K562 (cell line): ENCODE results near the gene CFAP73. TPM values are rescaled to one million over a fixed set of nuclear protein-coding genes. Genes with fewer than 3 reads are reported as not detected.

Experiments used
- ETV5 ChIP-seq: sonication (generic); formaldehyde crosslinking; IDR thresholded peaks from 2 replicates; pipeline ENCODE4 v1.4.0; 2020; ENCODE audit warnings: low read depth, mild to moderate bottlenecking, missing genetic modification reagents
- RBM25 ChIP-seq: fragments of 200-400 bp; formaldehyde crosslinking; IDR thresholded peaks from 2 replicates; pipeline ENCODE4 v1.6.1; 2018; ENCODE audit warnings: low read length, low read depth, moderate library complexity; ENCODE audit not compliant: severe bottlenecking
- TCF3 ChIP-seq: sonication (generic); formaldehyde crosslinking; IDR thresholded peaks from 2 replicates; pipeline ENCODE4 v1.4.0; 2020; ENCODE audit warnings: mild to moderate bottlenecking, missing genetic modification reagents
- TOE1 ChIP-seq, 2 experiments: fragments of 450-650 bp in 1 of 2; sonication (generic) in 1 of 2; formaldehyde crosslinking in 1 of 2; IDR thresholded peaks; 2 replicates each; pipeline versions ENCODE4 v1.7.1 to v1.8.0; 2016 to 2022; ENCODE audit warnings: borderline replicate concordance in 2 of 2, mild to moderate bottlenecking in 2 of 2, antibody characterized with exemption in 1 of 2, inconsistent platforms in 1 of 2, low read depth in 1 of 2, missing genetic modification reagents in 1 of 2, moderate library complexity in 1 of 2
- ZNF408 ChIP-seq: fragments of 250-450 bp; sonication (Bioruptor Pico); IDR thresholded peaks from 2 replicates; pipeline ENCODE4 v1.4.0; 2020; ENCODE audit warnings: low read depth, mild to moderate bottlenecking, moderate library complexity
- ZNF431 ChIP-seq: sonication (generic); formaldehyde crosslinking; IDR thresholded peaks from 2 replicates; pipeline ENCODE4 v1.8.0; 2022; ENCODE audit warnings: mild to moderate bottlenecking, missing genetic modification reagents
- ZNF561 ChIP-seq: fragments of 450-650 bp; formaldehyde crosslinking; conservative IDR thresholded peaks from 2 replicates; pipeline ENCODE4 v1.4.0; 2020; ENCODE audit warnings: mild to moderate bottlenecking, moderate library complexity
- polyA plus RNA-seq, 8 experiments: library from polyadenylated mRNA; depleted of rRNA in 4 of 8; stranded (reverse) in 5 of 8; unstranded in 3 of 8; fragments of >200 nt; fragmentation: Nextera tagmentation in 2 of 8; fragmentation: Illumina TruSeq in 1 of 8; extraction: Ambion mirVana in 2 of 8; extraction: Trizol in 1 of 8; gene quantifications; 2 replicates each; pipeline versions ENCODE4 v1.2.1 to v1.2.3, GENCODE V29; 2011 to 2014; ENCODE audit warnings: inconsistent platforms in 1 of 8, missing spikeins in 1 of 8
- total RNA-seq, 7 experiments: library from RNA; depleted of rRNA in 6 of 7; stranded (reverse); fragments of >200 nt in 6 of 7; fragmentation: Illumina TruSeq in 2 of 7; extraction: Trizol in 2 of 7; gene quantifications; 2 replicates each; pipeline versions ENCODE4 v1.2.1 to v1.2.3, GENCODE V29; 2011 to 2021; ENCODE audit warnings: low replicate concordance in 1 of 7
- TF ChIP-seq, protein P1 (sequence below): sonication (generic); formaldehyde crosslinking; IDR thresholded peaks from 2 replicates; pipeline ENCODE4 v1.8.0; 2022; ENCODE audit warnings: mild to moderate bottlenecking, low read depth, missing genetic modification reagents
- TF ChIP-seq, protein P2 (sequence below), 3 experiments: IDR thresholded peaks in 2 of 3; conservative IDR thresholded peaks in 1 of 3; 2 replicates each; pipeline ENCODE4 v1.5.1; 2011 to 2012; ENCODE audit warnings: low read length in 3 of 3, mild to moderate bottlenecking in 3 of 3, control low read depth in 2 of 3, improper control_type of control experiment in 1 of 3, inconsistent platforms in 1 of 3, low read depth in 1 of 3, mixed read lengths in 1 of 3, moderate library complexity in 1 of 3; ENCODE audit not compliant: insufficient read depth in 2 of 3
- TF ChIP-seq, protein P3 (sequence below): fragments of 450-650 bp; IDR thresholded peaks from 2 replicates; pipeline ENCODE4 v1.6.1; 2016; ENCODE audit warnings: mild to moderate bottlenecking, moderate library complexity

CFAP73 gene
- total and polyA plus RNA-seq, 9 of the 15 experiments (the other 6 are each of a cell fraction or from before 2014, with no cell fraction given), result not detected

DNA sequence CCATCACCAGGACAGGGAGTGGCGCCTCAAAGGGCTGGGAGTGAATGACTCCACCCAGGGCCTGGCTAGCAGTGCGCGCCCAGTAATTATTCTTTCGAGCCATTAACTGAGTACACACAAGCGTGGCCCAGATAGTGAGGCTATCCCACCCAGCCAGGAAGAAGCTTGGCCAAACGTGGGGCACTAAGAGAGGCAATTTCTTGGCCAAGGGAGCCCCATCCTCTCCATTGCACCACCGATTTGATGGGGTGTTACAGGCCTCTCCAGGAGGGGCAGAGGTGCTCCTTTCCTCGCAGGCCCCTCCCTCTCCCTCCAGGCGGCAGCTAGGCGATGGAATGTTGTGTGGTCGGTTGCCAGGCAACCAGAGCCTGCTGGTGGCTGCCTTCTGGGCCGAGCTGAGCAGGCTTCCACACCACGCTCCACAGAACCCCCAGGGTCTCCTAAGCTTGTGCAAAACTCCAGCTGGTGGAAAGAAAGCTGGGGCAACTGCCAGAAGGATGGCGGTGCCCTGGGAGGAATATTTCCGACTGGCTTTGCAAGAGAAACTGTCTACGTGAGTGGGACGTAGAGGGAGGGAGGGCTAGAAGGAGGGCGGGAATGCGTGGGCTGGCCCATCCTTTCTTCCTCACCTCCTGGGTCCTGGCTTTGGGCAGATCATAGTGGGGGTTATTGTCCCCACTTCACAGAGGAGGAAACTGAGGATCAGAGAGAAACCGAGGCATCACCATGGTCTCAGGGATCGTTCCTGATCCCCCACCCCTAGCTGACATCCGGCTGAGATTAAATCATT lies at the start of gene CFAP73 (continued):
- TF ChIP-seq RBM25 (peak; percentile 14), ZNF431 (CRISPR knock-in tag) (no peak), ETV5 (CRISPR knock-in tag) (no peak), TOE1 (IDR thresholded peaks at IDR 0.05; ENCODE audit: borderline replicate concordance) (no peak), TOE1 (CRISPR knock-in tag; IDR thresholded peaks at IDR 0.05; ENCODE audit: borderline replicate concordance, low read depth) (no peak), ZNF561 (no peak), TCF3 (CRISPR knock-in tag) (no peak), ZNF408 (CRISPR knock-in tag) (no peak)
- TF ChIP-seq, protein P1, sequence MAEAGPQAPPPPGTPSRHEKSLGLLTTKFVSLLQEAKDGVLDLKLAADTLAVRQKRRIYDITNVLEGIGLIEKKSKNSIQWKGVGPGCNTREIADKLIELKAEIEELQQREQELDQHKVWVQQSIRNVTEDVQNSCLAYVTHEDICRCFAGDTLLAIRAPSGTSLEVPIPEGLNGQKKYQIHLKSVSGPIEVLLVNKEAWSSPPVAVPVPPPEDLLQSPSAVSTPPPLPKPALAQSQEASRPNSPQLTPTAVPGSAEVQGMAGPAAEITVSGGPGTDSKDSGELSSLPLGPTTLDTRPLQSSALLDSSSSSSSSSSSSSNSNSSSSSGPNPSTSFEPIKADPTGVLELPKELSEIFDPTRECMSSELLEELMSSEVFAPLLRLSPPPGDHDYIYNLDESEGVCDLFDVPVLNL (CRISPR knock-in tag), result no peak
- TF ChIP-seq, protein P2, sequence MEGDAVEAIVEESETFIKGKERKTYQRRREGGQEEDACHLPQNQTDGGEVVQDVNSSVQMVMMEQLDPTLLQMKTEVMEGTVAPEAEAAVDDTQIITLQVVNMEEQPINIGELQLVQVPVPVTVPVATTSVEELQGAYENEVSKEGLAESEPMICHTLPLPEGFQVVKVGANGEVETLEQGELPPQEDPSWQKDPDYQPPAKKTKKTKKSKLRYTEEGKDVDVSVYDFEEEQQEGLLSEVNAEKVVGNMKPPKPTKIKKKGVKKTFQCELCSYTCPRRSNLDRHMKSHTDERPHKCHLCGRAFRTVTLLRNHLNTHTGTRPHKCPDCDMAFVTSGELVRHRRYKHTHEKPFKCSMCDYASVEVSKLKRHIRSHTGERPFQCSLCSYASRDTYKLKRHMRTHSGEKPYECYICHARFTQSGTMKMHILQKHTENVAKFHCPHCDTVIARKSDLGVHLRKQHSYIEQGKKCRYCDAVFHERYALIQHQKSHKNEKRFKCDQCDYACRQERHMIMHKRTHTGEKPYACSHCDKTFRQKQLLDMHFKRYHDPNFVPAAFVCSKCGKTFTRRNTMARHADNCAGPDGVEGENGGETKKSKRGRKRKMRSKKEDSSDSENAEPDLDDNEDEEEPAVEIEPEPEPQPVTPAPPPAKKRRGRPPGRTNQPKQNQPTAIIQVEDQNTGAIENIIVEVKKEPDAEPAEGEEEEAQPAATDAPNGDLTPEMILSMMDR (IDR thresholded peaks at IDR 0.05 in 2 of 3, conservative IDR thresholded peaks at IDR 0.05 in 1 of 3; ENCODE audit: insufficient read depth in 2 of 3, low read depth in 1 of 3, low read length in 3 of 3), result 0 out of 6 replicates have a peak, but pooled peaks of 1 of the 3 experiments have one; percentile 2
- TF ChIP-seq, protein P3, sequence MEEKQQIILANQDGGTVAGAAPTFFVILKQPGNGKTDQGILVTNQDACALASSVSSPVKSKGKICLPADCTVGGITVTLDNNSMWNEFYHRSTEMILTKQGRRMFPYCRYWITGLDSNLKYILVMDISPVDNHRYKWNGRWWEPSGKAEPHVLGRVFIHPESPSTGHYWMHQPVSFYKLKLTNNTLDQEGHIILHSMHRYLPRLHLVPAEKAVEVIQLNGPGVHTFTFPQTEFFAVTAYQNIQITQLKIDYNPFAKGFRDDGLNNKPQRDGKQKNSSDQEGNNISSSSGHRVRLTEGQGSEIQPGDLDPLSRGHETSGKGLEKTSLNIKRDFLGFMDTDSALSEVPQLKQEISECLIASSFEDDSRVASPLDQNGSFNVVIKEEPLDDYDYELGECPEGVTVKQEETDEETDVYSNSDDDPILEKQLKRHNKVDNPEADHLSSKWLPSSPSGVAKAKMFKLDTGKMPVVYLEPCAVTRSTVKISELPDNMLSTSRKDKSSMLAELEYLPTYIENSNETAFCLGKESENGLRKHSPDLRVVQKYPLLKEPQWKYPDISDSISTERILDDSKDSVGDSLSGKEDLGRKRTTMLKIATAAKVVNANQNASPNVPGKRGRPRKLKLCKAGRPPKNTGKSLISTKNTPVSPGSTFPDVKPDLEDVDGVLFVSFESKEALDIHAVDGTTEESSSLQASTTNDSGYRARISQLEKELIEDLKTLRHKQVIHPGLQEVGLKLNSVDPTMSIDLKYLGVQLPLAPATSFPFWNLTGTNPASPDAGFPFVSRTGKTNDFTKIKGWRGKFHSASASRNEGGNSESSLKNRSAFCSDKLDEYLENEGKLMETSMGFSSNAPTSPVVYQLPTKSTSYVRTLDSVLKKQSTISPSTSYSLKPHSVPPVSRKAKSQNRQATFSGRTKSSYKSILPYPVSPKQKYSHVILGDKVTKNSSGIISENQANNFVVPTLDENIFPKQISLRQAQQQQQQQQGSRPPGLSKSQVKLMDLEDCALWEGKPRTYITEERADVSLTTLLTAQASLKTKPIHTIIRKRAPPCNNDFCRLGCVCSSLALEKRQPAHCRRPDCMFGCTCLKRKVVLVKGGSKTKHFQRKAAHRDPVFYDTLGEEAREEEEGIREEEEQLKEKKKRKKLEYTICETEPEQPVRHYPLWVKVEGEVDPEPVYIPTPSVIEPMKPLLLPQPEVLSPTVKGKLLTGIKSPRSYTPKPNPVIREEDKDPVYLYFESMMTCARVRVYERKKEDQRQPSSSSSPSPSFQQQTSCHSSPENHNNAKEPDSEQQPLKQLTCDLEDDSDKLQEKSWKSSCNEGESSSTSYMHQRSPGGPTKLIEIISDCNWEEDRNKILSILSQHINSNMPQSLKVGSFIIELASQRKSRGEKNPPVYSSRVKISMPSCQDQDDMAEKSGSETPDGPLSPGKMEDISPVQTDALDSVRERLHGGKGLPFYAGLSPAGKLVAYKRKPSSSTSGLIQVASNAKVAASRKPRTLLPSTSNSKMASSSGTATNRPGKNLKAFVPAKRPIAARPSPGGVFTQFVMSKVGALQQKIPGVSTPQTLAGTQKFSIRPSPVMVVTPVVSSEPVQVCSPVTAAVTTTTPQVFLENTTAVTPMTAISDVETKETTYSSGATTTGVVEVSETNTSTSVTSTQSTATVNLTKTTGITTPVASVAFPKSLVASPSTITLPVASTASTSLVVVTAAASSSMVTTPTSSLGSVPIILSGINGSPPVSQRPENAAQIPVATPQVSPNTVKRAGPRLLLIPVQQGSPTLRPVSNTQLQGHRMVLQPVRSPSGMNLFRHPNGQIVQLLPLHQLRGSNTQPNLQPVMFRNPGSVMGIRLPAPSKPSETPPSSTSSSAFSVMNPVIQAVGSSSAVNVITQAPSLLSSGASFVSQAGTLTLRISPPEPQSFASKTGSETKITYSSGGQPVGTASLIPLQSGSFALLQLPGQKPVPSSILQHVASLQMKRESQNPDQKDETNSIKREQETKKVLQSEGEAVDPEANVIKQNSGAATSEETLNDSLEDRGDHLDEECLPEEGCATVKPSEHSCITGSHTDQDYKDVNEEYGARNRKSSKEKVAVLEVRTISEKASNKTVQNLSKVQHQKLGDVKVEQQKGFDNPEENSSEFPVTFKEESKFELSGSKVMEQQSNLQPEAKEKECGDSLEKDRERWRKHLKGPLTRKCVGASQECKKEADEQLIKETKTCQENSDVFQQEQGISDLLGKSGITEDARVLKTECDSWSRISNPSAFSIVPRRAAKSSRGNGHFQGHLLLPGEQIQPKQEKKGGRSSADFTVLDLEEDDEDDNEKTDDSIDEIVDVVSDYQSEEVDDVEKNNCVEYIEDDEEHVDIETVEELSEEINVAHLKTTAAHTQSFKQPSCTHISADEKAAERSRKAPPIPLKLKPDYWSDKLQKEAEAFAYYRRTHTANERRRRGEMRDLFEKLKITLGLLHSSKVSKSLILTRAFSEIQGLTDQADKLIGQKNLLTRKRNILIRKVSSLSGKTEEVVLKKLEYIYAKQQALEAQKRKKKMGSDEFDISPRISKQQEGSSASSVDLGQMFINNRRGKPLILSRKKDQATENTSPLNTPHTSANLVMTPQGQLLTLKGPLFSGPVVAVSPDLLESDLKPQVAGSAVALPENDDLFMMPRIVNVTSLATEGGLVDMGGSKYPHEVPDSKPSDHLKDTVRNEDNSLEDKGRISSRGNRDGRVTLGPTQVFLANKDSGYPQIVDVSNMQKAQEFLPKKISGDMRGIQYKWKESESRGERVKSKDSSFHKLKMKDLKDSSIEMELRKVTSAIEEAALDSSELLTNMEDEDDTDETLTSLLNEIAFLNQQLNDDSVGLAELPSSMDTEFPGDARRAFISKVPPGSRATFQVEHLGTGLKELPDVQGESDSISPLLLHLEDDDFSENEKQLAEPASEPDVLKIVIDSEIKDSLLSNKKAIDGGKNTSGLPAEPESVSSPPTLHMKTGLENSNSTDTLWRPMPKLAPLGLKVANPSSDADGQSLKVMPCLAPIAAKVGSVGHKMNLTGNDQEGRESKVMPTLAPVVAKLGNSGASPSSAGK, result no peak
- TF ChIP-seq, all 486 proteins: peak for 10
